Stomach (tissue), 9 donors: ENCODE measurements around the gene BNIP3. TPM values are rescaled to one million over a fixed set of nuclear protein-coding genes. Genes with fewer than 3 reads are reported as not detected.

Experiments used
- DNase-seq, 2 donors: peaks; one replicate each; pipeline versions ENCODE4 v3.0.0 to v3.0.0-alpha.2; 2013 to 2019
- H3K27ac ChIP-seq, 5 donors: fragments of 200-600 bp in 4 of 5; sonication (generic) in 4 of 5; one replicate each; pipeline ENCODE4 v1.5.1; 2013 to 2019; ENCODE audit warnings: mild to moderate bottlenecking in 1 of 5, moderate library complexity in 1 of 5
- H3K27me3 ChIP-seq, 3 donors: fragments of 200-600 bp; sonication (generic); one replicate each; pipeline ENCODE4 v1.5.1; 2017 to 2019; ENCODE audit warnings: mixed run types in 1 of 3
- H3K36me3 ChIP-seq, 4 donors: fragments of 200-600 bp; sonication (generic); 1 replicate in 3 of 4; 2 replicates in 1 of 4; pipeline ENCODE4 v1.5.1; 2016 to 2019
- H3K4me1 ChIP-seq, 4 donors: fragments of 200-600 bp; sonication (generic); one replicate each; pipeline ENCODE4 v1.5.1; 2016 to 2019
- H3K4me3 ChIP-seq, 4 donors: fragments of 200-600 bp; sonication (generic) in 3 of 4; one replicate each; pipeline ENCODE4 v1.5.1; 2016 to 2019; ENCODE audit warnings: mild to moderate bottlenecking in 1 of 4
- H3K9me3 ChIP-seq, 4 donors: fragments of 200-600 bp; sonication (generic); one replicate each; pipeline ENCODE4 v1.5.1; 2016 to 2019
- CTCF ChIP-seq, 7 experiments: fragments of 450-650 bp in 4 of 7; fragments of 200-600 bp in 3 of 7; sonication (generic) in 3 of 7; IDR thresholded peaks; one replicate each; pipeline ENCODE4 v1.5.1; 2016 to 2019; ENCODE audit warnings: antibody characterized with exemption in 7 of 7, control low read depth in 2 of 7, mild to moderate bottlenecking in 1 of 7
- EP300 ChIP-seq: sonication (generic); formaldehyde crosslinking; IDR thresholded peaks from one replicate; pipeline ENCODE4 v1.6.1; 2017; ENCODE audit warnings: antibody characterized with exemption
- POLR2A ChIP-seq, 4 donors: fragments of 450-650 bp; IDR thresholded peaks; one replicate each; pipeline ENCODE4 v1.6.1; 2016; ENCODE audit warnings: antibody characterized with exemption in 4 of 4, control low read depth in 2 of 4, mild to moderate bottlenecking in 1 of 4, moderate library complexity in 1 of 4
- POLR2AphosphoS5 ChIP-seq, 3 donors: sonication (generic); formaldehyde crosslinking; IDR thresholded peaks; one replicate each; pipeline ENCODE4 v1.6.1; 2016; ENCODE audit warnings: antibody characterized with exemption in 3 of 3
- WGBS, 5 donors: extraction: QIAGEN DNeasy Blood & Tissue Kit in 3 of 5; methylation state at CpG; one replicate each; pipeline versions ENCODE4 v1.1.5 to v1.1.7; 2013 to 2018; 5-methylcytosine and 5-hydroxymethylcytosine counted together
- intact Hi-C: fragments of 100-400 bp; cut with DNase I; formaldehyde crosslinking; loops from one replicate; pipeline ENCODE4 v1.15.1; 2023; ENCODE audit warnings: low total_unique reads
- polyA plus RNA-seq, 3 donors: library from polyadenylated mRNA; stranded (reverse); fragments of 200-250 nt; gene quantifications; one replicate each; pipeline ENCODE4 v1.2.3, GENCODE V29; 2013
- total RNA-seq, 5 donors: library from RNA; depleted of rRNA; stranded (reverse); fragments of >200 nt; gene quantifications; one replicate each; pipeline versions ENCODE4 v1.1.0 to v1.2.3, GENCODE V29; 2014 to 2016
- donor health status: healthy with polysubstance abuse.
- donor health status: Bipolar disorder and iron deficiency.
- donor health status: healthy.

The BNIP3 gene
- total and polyA plus RNA-seq, 8 donors, result 9.8 to 81.7 (median 22.0) TPM

GRCh38 chr10:131970946-131971345 is 10.8 kb downstream of the BNIP3 start:
- DNase-seq, result no peak
- intact Hi-C loops, result no loop called here
- H3K27ac ChIP-seq, result no peak overlapping the region
- H3K36me3 ChIP-seq, result peaks cover 29 to 71% (median 69%) of the 10 kb centered on the region in 4 donors
- WGBS, 5 donors, result 94 to 97% (median 96%) methylated on average over 16 to 18 of the region's 18 CpGs
- H3K4me1 ChIP-seq, result peaks cover 0 to 19% (median 10%) of the 10 kb centered on the region in 4 donors
- H3K27me3 ChIP-seq, result no peaks in the 10 kb centered on the region
- no peak overlapping the region for H3K4me3 ChIP-seq
- no peaks in the 10 kb centered on the region for H3K9me3 ChIP-seq
- TF ChIP-seq CTCF (IDR thresholded peaks at IDR 0.05) (no peak), EP300 (no peak), POLR2AphosphoS5 (IDR thresholded peaks at IDR 0.05) (no peak), POLR2A (IDR thresholded peaks at IDR 0.05) (no peak)

- intact Hi-C loops, result no loop called here
- TF ChIP-seq POLR2A (IDR thresholded peaks at IDR 0.05) (no peak), POLR2AphosphoS5 (IDR thresholded peaks at IDR 0.05) (no peak), EP300 (no peak), CTCF (IDR thresholded peaks at IDR 0.05) (no peak)
These were observed 12.8 kb downstream of the BNIP3 start for GRCh38 chr10:131968949-131969348.

GRCh38 chr10:131964298-131964697 is 17.4 kb downstream of the BNIP3 start:
- intact Hi-C loops, result no loop called here
- no peak overlapping the region for H3K27ac ChIP-seq
- H3K9me3 ChIP-seq, result no peaks in the 10 kb centered on the region
- H3K4me1 ChIP-seq, result no peaks in the 10 kb centered on the region
- 90 to 96% (median 95%) methylated on average over 9 of the region's 9 CpGs for WGBS, 5 donors
- TF ChIP-seq POLR2AphosphoS5 (IDR thresholded peaks at IDR 0.05), result no peak
- H3K36me3 ChIP-seq, result peaks cover 6 to 66% (median 61%) of the 10 kb centered on the region in 4 donors
- H3K4me3 ChIP-seq, result no peak overlapping the region
- no peaks in the 10 kb centered on the region for H3K27me3 ChIP-seq
- DNase-seq, result no peak

More at GRCh38 chr10:131968949-131969348, 12.8 kb downstream of the BNIP3 start:
- no peaks in the 10 kb centered on the region for H3K27me3 ChIP-seq
- peaks cover 29 to 82% (median 81%) of the 10 kb centered on the region in 4 donors for H3K36me3 ChIP-seq
- H3K9me3 ChIP-seq, result no peaks in the 10 kb centered on the region
- peaks cover 0 to 17% (median 8%) of the 10 kb centered on the region in 4 donors for H3K4me1 ChIP-seq
- H3K4me3 ChIP-seq, result no peak overlapping the region
- DNase-seq, result no peak
- H3K27ac ChIP-seq, result no peak overlapping the region
- 86 to 96% (median 95%) methylated on average over 13 of the region's 13 CpGs for WGBS, 5 donors

- no peaks in the 10 kb centered on the region for H3K27me3 ChIP-seq
- no peak overlapping the region for H3K27ac ChIP-seq
- DNase-seq, result no peak
- peaks cover 2 to 66% (median 59%) of the 10 kb centered on the region in 4 donors for H3K36me3 ChIP-seq
- no peak overlapping the region for H3K4me3 ChIP-seq
- H3K9me3 ChIP-seq, result no peaks in the 10 kb centered on the region
- TF ChIP-seq POLR2A (IDR thresholded peaks at IDR 0.05), result no peak
- no peaks in the 10 kb centered on the region for H3K4me1 ChIP-seq
- intact Hi-C loops, result no loop called here
- WGBS, 5 donors, result 85 to 91% (median 88%) methylated on average over 9 of the region's 9 CpGs
These were observed 17.9 kb downstream of the BNIP3 start for GRCh38 chr10:131963811-131964210.

GRCh38 chr10:131963350-131963749 is 18.4 kb downstream of the BNIP3 start:
- TF ChIP-seq CTCF (IDR thresholded peaks at IDR 0.05) (no peak), POLR2A (IDR thresholded peaks at IDR 0.05) (no peak), POLR2AphosphoS5 (IDR thresholded peaks at IDR 0.05) (no peak), EP300 (no peak)
- Histone ChIP-seq H3K4me3 (no peak overlapping the region), H3K27me3 (no peaks in the 10 kb centered on the region), H3K9me3 (no peaks in the 10 kb centered on the region), H3K27ac (no peak overlapping the region), H3K36me3 (peaks cover 0 to 66% (median 58%) of the 10 kb centered on the region in 4 donors), H3K4me1 (no peaks in the 10 kb centered on the region)
- intact Hi-C loops, result no loop called here
- no peak for DNase-seq
- 93 to 97% (median 95%) methylated on average over 19 to 20 of the region's 20 CpGs for WGBS, 5 donors
